LNCAP (cell line): ENCODE data around the gene SHQ1.

Source experiments
- CTCF ChIP-seq: fragments of 450-650 bp; IDR thresholded peaks from 2 replicates; pipeline ENCODE4 v1.5.1; 2017; ENCODE audit warnings: mild to moderate bottlenecking

SHQ1 gene

GRCh38 chr3:72769758-72770540, 78.3 kb downstream of the SHQ1 start:
- no peak for TF ChIP-seq CTCF

GRCh38 chr3:72768936-72769335, 79.3 kb downstream of the SHQ1 start:
- no peak for TF ChIP-seq CTCF

DNA sequence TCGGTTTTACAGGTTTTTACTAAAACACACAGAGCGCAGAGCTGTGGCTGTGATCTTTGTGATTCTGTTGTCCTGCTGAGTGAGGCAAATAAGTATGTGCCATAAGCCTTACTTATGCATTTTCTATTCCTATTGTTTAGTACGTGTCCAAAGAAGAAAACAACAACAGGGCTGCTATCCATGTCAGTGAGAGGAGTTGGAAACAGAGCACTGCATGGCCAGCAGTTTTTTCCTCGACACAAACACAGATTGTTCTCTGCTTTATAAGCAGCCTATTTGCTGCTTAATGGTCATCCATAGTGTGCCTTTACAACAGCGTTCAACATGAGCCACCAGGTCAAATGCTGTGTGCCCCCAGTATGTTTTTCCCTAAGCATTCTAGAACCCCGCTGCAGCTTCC, 79.8 kb downstream of the SHQ1 start:
- no peak for TF ChIP-seq CTCF

DNA sequence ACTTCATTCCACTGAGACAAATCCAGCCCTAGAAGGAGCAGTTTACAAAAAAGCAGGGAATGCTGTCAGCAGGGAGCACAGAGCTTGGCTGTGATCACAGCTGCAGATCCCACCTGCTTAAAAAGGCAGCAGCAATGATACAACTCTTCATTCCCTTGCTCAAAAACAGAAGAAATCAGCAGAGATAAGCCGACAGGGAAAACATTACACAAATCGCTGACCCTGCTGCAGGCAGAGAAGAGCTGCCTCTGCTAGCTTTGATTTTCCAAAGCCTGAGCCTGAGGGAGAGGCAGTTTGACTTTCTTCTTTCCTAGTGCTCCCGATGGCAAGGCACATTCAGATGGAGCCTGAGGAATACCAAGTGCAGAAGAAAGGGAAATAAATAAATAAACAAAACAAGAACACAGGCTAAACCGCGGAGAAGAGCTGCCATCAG, 80.2 kb downstream of the SHQ1 start:
- TF ChIP-seq CTCF, result no peak

- no peak for TF ChIP-seq CTCF
These were observed 81.4 kb downstream of the SHQ1 start for GRCh38 chr3:72766866-72767265.

GRCh38 chr3:72763751-72764440, 84.3 kb downstream of the SHQ1 start:
- TF ChIP-seq CTCF, result no peak

- TF ChIP-seq CTCF, result no peak
These were observed 86.8 kb downstream of the SHQ1 start for GRCh38 chr3:72761410-72761809.
